SU-DHL-6 (cell line): ENCODE data around the gene GRM8.

Source experiments
- EZH2phosphoT487 ChIP-seq: fragments of 200-600 bp; sonication (generic), shearing (Covaris generic); conservative IDR thresholded peaks from 2 replicates; pipeline ENCODE4 v1.6.1; 2018; ENCODE audit warnings: mild to moderate bottlenecking, antibody characterized with exemption, low read length, moderate library complexity, mixed read lengths
- TF ChIP-seq, protein P1 (sequence below): fragments of 200-600 bp; sonication (generic); IDR thresholded peaks from one replicate; pipeline ENCODE4 v1.5.1; 2017; ENCODE audit warnings: antibody characterized with exemption, mild to moderate bottlenecking, low read length, moderate library complexity; ENCODE audit not compliant: insufficient read depth, poor library complexity, severe bottlenecking

- no peak for TF ChIP-seq EZH2phosphoT487
- TF ChIP-seq, protein P1, sequence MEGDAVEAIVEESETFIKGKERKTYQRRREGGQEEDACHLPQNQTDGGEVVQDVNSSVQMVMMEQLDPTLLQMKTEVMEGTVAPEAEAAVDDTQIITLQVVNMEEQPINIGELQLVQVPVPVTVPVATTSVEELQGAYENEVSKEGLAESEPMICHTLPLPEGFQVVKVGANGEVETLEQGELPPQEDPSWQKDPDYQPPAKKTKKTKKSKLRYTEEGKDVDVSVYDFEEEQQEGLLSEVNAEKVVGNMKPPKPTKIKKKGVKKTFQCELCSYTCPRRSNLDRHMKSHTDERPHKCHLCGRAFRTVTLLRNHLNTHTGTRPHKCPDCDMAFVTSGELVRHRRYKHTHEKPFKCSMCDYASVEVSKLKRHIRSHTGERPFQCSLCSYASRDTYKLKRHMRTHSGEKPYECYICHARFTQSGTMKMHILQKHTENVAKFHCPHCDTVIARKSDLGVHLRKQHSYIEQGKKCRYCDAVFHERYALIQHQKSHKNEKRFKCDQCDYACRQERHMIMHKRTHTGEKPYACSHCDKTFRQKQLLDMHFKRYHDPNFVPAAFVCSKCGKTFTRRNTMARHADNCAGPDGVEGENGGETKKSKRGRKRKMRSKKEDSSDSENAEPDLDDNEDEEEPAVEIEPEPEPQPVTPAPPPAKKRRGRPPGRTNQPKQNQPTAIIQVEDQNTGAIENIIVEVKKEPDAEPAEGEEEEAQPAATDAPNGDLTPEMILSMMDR = no peak
These were observed 233.9 kb downstream of the GRM8 start for GRCh38 chr7:127018889-127019288.
